Naive thymus-derived CD4-positive, alpha-beta T cell (primary cell): ENCODE results near the gene GRM5. TPM values are rescaled to one million over a fixed set of nuclear protein-coding genes. Genes with fewer than 3 reads are reported as not detected.

Experiments
- ATAC-seq: fragments of 150-1000 bp; cut with Tn5 transposase; 2 replicates; pipeline ENCODE4 v1.10.0; 2021; ENCODE audit warnings: mild to moderate bottlenecking, moderate library complexity
- CTCF ChIA-PET: fragments of 350-600 bp; sonication (Branson Sonifier 250); formaldehyde crosslinking; loops from one replicate; lab custom pipeline; 2021; ENCODE audit warnings: antibody characterized with exemption; lab: Charles Lee
- POLR2A ChIA-PET: fragments of 350-600 bp; sonication (Branson Sonifier 250); formaldehyde crosslinking; loops from one replicate; lab custom pipeline; 2021; ENCODE audit warnings: antibody characterized with exemption, inconsistent platforms; lab: Charles Lee
- DNase-seq, 9 donors: peaks; one replicate each; pipeline versions ENCODE4 v3.0.0 to v3.0.0-alpha.2; 2020 to 2022; ENCODE audit warnings: mixed read lengths in 1 of 9
- H3K27ac ChIP-seq: one replicate; pipeline ENCODE4 v1.7.0; 2013; ENCODE audit warnings: mild to moderate bottlenecking, low read depth, low read length, moderate library complexity
- H3K27me3 ChIP-seq, 2 donors: one replicate each; pipeline ENCODE4 v1.7.0; 2013; ENCODE audit warnings: low read length in 2 of 2, mild to moderate bottlenecking in 2 of 2, moderate library complexity in 2 of 2; ENCODE audit not compliant: control insufficient read depth in 2 of 2, insufficient read depth in 2 of 2
- H3K36me3 ChIP-seq, 3 experiments: 1 replicate in 2 of 3; 2 replicates in 1 of 3; pipeline ENCODE4 v1.7.0; 2013; ENCODE audit warnings: low read length in 3 of 3, mild to moderate bottlenecking in 3 of 3, moderate library complexity in 1 of 3; ENCODE audit not compliant: insufficient read depth in 3 of 3, control insufficient read depth in 2 of 3
- H3K4me1 ChIP-seq, 2 donors: one replicate each; pipeline ENCODE4 v1.7.0; 2013; ENCODE audit warnings: low read length in 2 of 2, mild to moderate bottlenecking in 2 of 2, moderate library complexity in 1 of 2; ENCODE audit not compliant: control insufficient read depth in 2 of 2, insufficient read depth in 2 of 2
- H3K4me3 ChIP-seq: 2 replicates; pipeline ENCODE4 v1.7.0; 2013; ENCODE audit warnings: mild to moderate bottlenecking, low read length
- H3K9me3 ChIP-seq, 3 experiments: 1 replicate in 2 of 3; 2 replicates in 1 of 3; pipeline ENCODE4 v1.7.0; 2013; ENCODE audit warnings: low read length in 3 of 3; ENCODE audit not compliant: control insufficient read depth in 2 of 3
- H3K27ac Mint-ChIP-seq, 9 donors: one replicate each; pipeline ENCODE4 v1.8.0; 2020 to 2022; ENCODE audit warnings: mixed read lengths in 9 of 9, mild to moderate bottlenecking in 8 of 9, moderate library complexity in 5 of 9, inconsistent platforms in 2 of 9
- H3K27me3 Mint-ChIP-seq, 5 donors: one replicate each; pipeline ENCODE4 v1.8.0; 2021 to 2022; ENCODE audit warnings: mixed read lengths in 5 of 5, mild to moderate bottlenecking in 1 of 5
- H3K36me3 Mint-ChIP-seq, 5 donors: one replicate each; pipeline ENCODE4 v1.8.0; 2020 to 2022; ENCODE audit warnings: mixed read lengths in 5 of 5, mild to moderate bottlenecking in 3 of 5, inconsistent platforms in 1 of 5
- H3K4me1 Mint-ChIP-seq, 7 donors: one replicate each; pipeline ENCODE4 v1.8.0; 2020 to 2022; ENCODE audit warnings: mixed read lengths in 7 of 7, mild to moderate bottlenecking in 3 of 7, inconsistent platforms in 1 of 7
- H3K4me3 Mint-ChIP-seq, 10 donors: one replicate each; pipeline ENCODE4 v1.8.0; 2020 to 2022; ENCODE audit warnings: mild to moderate bottlenecking in 10 of 10, mixed read lengths in 10 of 10, moderate library complexity in 6 of 10, inconsistent platforms in 2 of 10
- H3K9me3 Mint-ChIP-seq, 11 donors: one replicate each; pipeline ENCODE4 v1.8.0; 2020 to 2022; ENCODE audit warnings: mixed read lengths in 11 of 11, mild to moderate bottlenecking in 4 of 11, inconsistent platforms in 1 of 11, moderate library complexity in 1 of 11
- intact Hi-C, 2 donors: fragments of 100-400 bp; cut with micrococcal nuclease; formaldehyde crosslinking; loops; one replicate each; pipeline ENCODE4 v1.15.1; 2023
- polyA plus RNA-seq, 2 donors: library from polyadenylated mRNA; unstranded; fragments of 300-500 nt; fragmentation: Illumina TruSeq; gene quantifications; one replicate each; pipeline ENCODE4 v1.2.3, GENCODE V29; 2021
- total RNA-seq, 6 experiments: library from RNA in 5 of 6; stranded (reverse) in 5 of 6; gene quantifications; 1 replicate in 5 of 6; 2 replicates in 1 of 6; pipeline ENCODE4 v1.2.3 and lab custom pipeline; 2021 to 2026

Gene GRM5
- total and polyA plus RNA-seq, 7 experiments from 2014 or later, result not detected

DNA sequence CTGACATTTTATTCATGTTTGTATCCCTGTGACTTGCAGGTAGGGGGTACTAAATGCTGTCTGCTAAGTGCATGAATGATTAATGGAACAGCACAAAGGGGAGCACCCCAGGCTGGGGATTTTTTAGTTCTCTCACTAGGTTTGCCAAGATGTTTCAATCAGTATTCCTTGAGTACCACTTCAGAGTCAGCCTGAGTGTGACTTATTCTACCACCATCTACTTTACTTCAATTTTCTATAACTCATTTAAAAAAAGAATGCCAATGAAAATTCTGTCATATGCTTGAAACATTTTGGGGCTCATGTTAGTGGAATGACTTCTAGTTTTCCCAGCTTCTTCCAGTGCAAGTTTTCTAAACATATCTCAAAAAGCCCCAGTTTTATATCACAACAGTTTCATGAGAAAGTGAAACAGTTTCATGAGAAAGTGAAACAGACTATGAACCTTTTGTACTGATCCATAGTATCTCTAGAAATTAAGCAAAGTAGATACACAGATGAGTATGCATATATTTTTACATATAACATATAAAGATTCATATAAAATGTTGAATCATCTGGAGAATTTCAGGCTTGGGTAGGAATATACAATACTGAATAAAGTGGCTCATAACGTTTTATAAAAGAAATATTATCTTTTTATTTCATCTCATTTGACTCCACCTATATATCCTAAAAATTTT, 252.4 kb downstream of the GRM5 start:
- H3K36me3 ChIP-seq, result no peaks in the 10 kb centered on the region
- H3K4me3 Mint-ChIP-seq, result peak overlapping the region in 3 of 10 donors; percentile 21 to 50 (median 33)
- peaks cover 0 to 12% (median 2%) of the 10 kb centered on the region in 11 donors for H3K9me3 Mint-ChIP-seq
- intact Hi-C loops, result loop anchor here in 1 of 2 donors (1.0 kb wide), 1 partner anchor 9 kb away; no protein-coding TSS in a partner anchor
- no peak overlapping the region for H3K27ac ChIP-seq
- H3K4me1 Mint-ChIP-seq, result peaks cover 5 to 26% (median 13%) of the 10 kb centered on the region in 7 donors
- DNase-seq (no peak), ATAC-seq (no peak)
- CTCF ChIA-PET, result no interaction called here
- POLR2A ChIA-PET, result interaction anchor here (0.6 kb wide), 1 partner anchor 30 kb away, joined by 3 read pairs; no protein-coding TSS in a partner anchor
- peaks cover 0 to 4% (median 0%) of the 10 kb centered on the region in 5 donors for H3K36me3 Mint-ChIP-seq
- peaks cover 0 to 4% (median 0%) of the 10 kb centered on the region in 3 experiments for H3K9me3 ChIP-seq
- H3K27ac Mint-ChIP-seq, result peak overlapping the region in 2 of 9 donors; percentile 34 to 43
- H3K27me3 Mint-ChIP-seq, result peaks cover 0 to 9% (median 0%) of the 10 kb centered on the region in 5 donors
- no peak overlapping the region for H3K4me3 ChIP-seq
- H3K4me1 ChIP-seq, result peaks cover 0 to 2% of the 10 kb centered on the region in 2 donors
- no peaks in the 10 kb centered on the region for H3K27me3 ChIP-seq

DNA sequence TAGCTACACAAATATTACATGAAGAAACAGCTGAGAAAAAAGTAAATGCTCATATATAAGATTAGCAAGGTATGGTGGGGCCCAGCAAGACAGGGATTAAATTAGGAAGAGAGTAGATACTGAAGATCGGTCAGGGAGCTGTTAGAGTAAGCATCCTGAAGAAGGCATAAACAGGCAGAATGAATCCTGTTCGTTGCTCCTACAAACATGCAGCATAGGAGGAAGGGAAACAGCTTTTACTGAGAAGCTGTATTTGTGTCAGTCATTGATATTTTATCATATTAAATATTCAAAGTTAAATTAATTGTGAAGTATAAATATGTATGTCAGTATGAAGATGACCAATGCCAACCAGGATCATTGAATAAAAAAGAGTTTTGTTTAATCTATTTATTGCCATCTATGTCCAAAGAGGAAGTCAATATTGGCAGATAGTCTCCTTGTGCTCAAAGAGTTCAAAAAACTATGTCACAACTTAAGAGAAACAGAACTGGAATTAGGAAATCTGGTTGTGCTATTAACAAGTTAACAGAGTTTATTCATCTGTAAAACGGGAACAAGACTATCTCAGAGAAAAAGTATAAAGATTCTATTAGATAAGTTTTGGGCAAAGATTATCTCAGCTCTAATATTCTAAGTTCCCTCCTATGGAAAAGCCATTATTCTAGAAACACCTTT, 255.2 kb downstream of the GRM5 start:
- Mint-ChIP-seq H3K4me3 (no peak overlapping the region), H3K36me3 (peaks cover 0 to 4% (median 0%) of the 10 kb centered on the region in 5 donors), H3K27me3 (peaks cover 0 to 9% (median 0%) of the 10 kb centered on the region in 5 donors), H3K27ac (peak overlapping the region in 1 of 9 donors; percentile 37), H3K9me3 (peaks cover 0 to 12% (median 3%) of the 10 kb centered on the region in 11 donors), H3K4me1 (peaks cover 5 to 19% (median 13%) of the 10 kb centered on the region in 7 donors)
- H3K4me1 ChIP-seq, result peaks cover 0 to 1% of the 10 kb centered on the region in 2 donors
- CTCF ChIA-PET, result no interaction called here
- H3K9me3 ChIP-seq, result peaks cover 0 to 3% (median 0%) of the 10 kb centered on the region in 3 experiments
- POLR2A ChIA-PET, result interaction anchor here (0.6 kb wide), 1 partner anchor 474 kb away, joined by 3 read pairs; no protein-coding TSS in a partner anchor
- H3K4me3 ChIP-seq, result no peak overlapping the region
- no peaks in the 10 kb centered on the region for H3K27me3 ChIP-seq
- no peak overlapping the region for H3K27ac ChIP-seq
- H3K36me3 ChIP-seq, result no peaks in the 10 kb centered on the region
- DNase-seq (no peak), ATAC-seq (no peak)
- intact Hi-C loops, result no loop called here

GRCh38 chr11:88809126-88809525, 256.7 kb downstream of the GRM5 start:
- CTCF ChIA-PET, result no interaction called here
- no peak for ATAC-seq

DNA sequence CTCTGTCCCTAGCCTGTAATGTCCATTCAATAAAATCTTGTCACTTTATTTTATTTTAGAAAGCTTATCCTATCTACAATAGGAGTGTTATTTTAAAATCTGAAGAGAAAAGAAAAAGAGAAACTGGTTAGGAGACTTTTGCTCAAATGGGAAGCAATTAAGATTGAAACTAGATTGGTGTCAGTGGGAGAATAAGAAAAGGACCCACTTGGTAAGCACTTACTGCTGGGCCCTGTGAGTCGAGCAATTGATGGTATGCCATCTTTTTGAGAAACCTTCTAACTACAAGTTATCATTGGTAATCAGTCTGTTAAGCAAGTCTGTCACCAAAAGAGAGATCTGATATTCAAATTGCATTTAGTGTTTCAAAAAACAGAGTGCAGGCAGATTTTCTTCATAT, 258.4 kb downstream of the GRM5 start:
- peaks cover 0 to 4% (median 0%) of the 10 kb centered on the region in 11 donors for H3K9me3 Mint-ChIP-seq
- Histone ChIP-seq H3K4me3 (no peak overlapping the region), H3K4me1 (no peaks in the 10 kb centered on the region), H3K27me3 (no peaks in the 10 kb centered on the region), H3K27ac (no peak overlapping the region), H3K36me3 (no peaks in the 10 kb centered on the region), H3K9me3 (no peaks in the 10 kb centered on the region)
- H3K4me3 Mint-ChIP-seq, result no peak overlapping the region
- DNase-seq (no peak), ATAC-seq (no peak)
- H3K27ac Mint-ChIP-seq, result no peak overlapping the region
- no peaks in the 10 kb centered on the region for H3K36me3 Mint-ChIP-seq
- peaks cover 0 to 7% (median 4%) of the 10 kb centered on the region in 7 donors for H3K4me1 Mint-ChIP-seq
- ChIA-PET POLR2A (interaction anchor here (0.7 kb wide), 1 partner anchor 18 kb away, joined by 3 read pairs; no protein-coding TSS in a partner anchor), CTCF (no interaction called here)
- peaks cover 0 to 9% (median 0%) of the 10 kb centered on the region in 5 donors for H3K27me3 Mint-ChIP-seq
- intact Hi-C loops, result no loop called here

More at GRCh38 chr11:88809126-88809525, 256.7 kb downstream of the GRM5 start:
- POLR2A ChIA-PET, result interaction anchor here (0.7 kb wide), 1 partner anchor 38 kb away, joined by 3 read pairs; no protein-coding TSS in a partner anchor
- Mint-ChIP-seq H3K27me3 (peaks cover 0 to 9% (median 0%) of the 10 kb centered on the region in 5 donors), H3K36me3 (no peaks in the 10 kb centered on the region), H3K9me3 (peaks cover 0 to 7% (median 0%) of the 10 kb centered on the region in 11 donors), H3K27ac (no peak overlapping the region), H3K4me1 (peaks cover 4 to 19% (median 10%) of the 10 kb centered on the region in 7 donors), H3K4me3 (no peak overlapping the region)
- no peaks in the 10 kb centered on the region for H3K36me3 ChIP-seq
- DNase-seq, result no peak
- no peak overlapping the region for H3K27ac ChIP-seq
- no peaks in the 10 kb centered on the region for H3K9me3 ChIP-seq
- no peaks in the 10 kb centered on the region for H3K27me3 ChIP-seq
- intact Hi-C loops, result loop anchor here in 1 of 2 donors (2.0 kb wide), 1 partner anchor 16 kb away; no protein-coding TSS in a partner anchor
- H3K4me3 ChIP-seq, result no peak overlapping the region
- no peaks in the 10 kb centered on the region for H3K4me1 ChIP-seq

GRCh38 chr11:88806410-88806809, 259.4 kb downstream of the GRM5 start:
- Mint-ChIP-seq H3K4me1 (peaks cover 0 to 16% (median 9%) of the 10 kb centered on the region in 7 donors), H3K36me3 (no peaks in the 10 kb centered on the region), H3K27me3 (peaks cover 0 to 3% (median 0%) of the 10 kb centered on the region in 5 donors), H3K27ac (no peak overlapping the region), H3K9me3 (peaks cover 0 to 4% (median 0%) of the 10 kb centered on the region in 11 donors), H3K4me3 (no peak overlapping the region)
- no peaks in the 10 kb centered on the region for H3K36me3 ChIP-seq
- ChIA-PET CTCF (no interaction called here), POLR2A (interaction anchor here (0.6 to 0.7 kb wide), 2 partner anchors 23 to 33 kb away, joined by 3 read pairs; no protein-coding TSS in a partner anchor)
- H3K27me3 ChIP-seq, result no peaks in the 10 kb centered on the region
- DNase-seq (no peak), ATAC-seq (no peak)
- H3K9me3 ChIP-seq, result no peaks in the 10 kb centered on the region
- H3K27ac ChIP-seq, result no peak overlapping the region
- intact Hi-C loops, result no loop called here
- H3K4me1 ChIP-seq, result peaks cover 0 to 3% of the 10 kb centered on the region in 2 donors
- H3K4me3 ChIP-seq, result no peak overlapping the region

- Histone ChIP-seq H3K36me3 (no peaks in the 10 kb centered on the region), H3K9me3 (no peaks in the 10 kb centered on the region), H3K27ac (no peak overlapping the region), H3K27me3 (no peaks in the 10 kb centered on the region), H3K4me1 (peaks cover 0 to 3% of the 10 kb centered on the region in 2 donors), H3K4me3 (no peak overlapping the region)
- H3K4me3 Mint-ChIP-seq, result no peak overlapping the region
- no peaks in the 10 kb centered on the region for H3K36me3 Mint-ChIP-seq
- no peak for ATAC-seq
- ChIA-PET CTCF (no interaction called here), POLR2A (no interaction called here)
- no peak for DNase-seq
- H3K9me3 Mint-ChIP-seq, result peaks cover 0 to 4% (median 0%) of the 10 kb centered on the region in 11 donors
- intact Hi-C loops, result no loop called here
- H3K27me3 Mint-ChIP-seq, result no peaks in the 10 kb centered on the region
- peaks cover 0 to 20% (median 11%) of the 10 kb centered on the region in 7 donors for H3K4me1 Mint-ChIP-seq
- H3K27ac Mint-ChIP-seq, result no peak overlapping the region
Measured at GRCh38 chr11:88801484-88802123, 264.2 kb downstream of the GRM5 start.
